Adrenal gland (tissue), 12 donors: ENCODE data around the gene IFITM5. TPM values are rescaled to one million over a fixed set of nuclear protein-coding genes. Genes with fewer than 3 reads are reported as not detected.

Experiments
- DNase-seq, 7 donors: peaks; one replicate each; pipeline ENCODE4 v3.0.0-alpha.2; 2019 to 2020
- H3K27ac ChIP-seq, 5 donors: fragments of 200-600 bp; sonication (generic) in 4 of 5; 1 replicate in 3 of 5; 2 replicates in 2 of 5; pipeline versions ENCODE4 v1.5.1 to v1.8.0; 2016 to 2020; ENCODE audit warnings: mild to moderate bottlenecking in 1 of 5
- H3K27me3 ChIP-seq: fragments of 200-600 bp; 2 replicates; pipeline ENCODE4 v1.8.0; 2021
- H3K36me3 ChIP-seq, 2 donors: fragments of 200-600 bp; replicated peaks in 1 of 2; 1 replicate in 1 of 2; 2 replicates in 1 of 2; pipeline versions ENCODE4 v1.5.1 to v1.8.0; 2018 to 2022
- H3K4me1 ChIP-seq, 2 donors: fragments of 200-600 bp; replicated peaks in 1 of 2; 1 replicate in 1 of 2; 2 replicates in 1 of 2; pipeline versions ENCODE4 v1.5.1 to v1.8.0; 2018 to 2021
- H3K4me3 ChIP-seq, 4 donors: fragments of 200-600 bp; sonication (generic) in 3 of 4; one replicate each; pipeline ENCODE4 v1.5.1; 2016 to 2018
- H3K9me3 ChIP-seq, 3 donors: fragments of 200-600 bp; sonication (generic) in 1 of 3; replicated peaks in 1 of 3; 1 replicate in 2 of 3; 2 replicates in 1 of 3; pipeline versions ENCODE4 v1.5.1 to v1.8.0; 2016 to 2021
- POLR2A ChIP-seq, 2 donors: fragments of 450-650 bp; IDR thresholded peaks; one replicate each; pipeline ENCODE4 v1.6.1; 2017; ENCODE audit warnings: antibody characterized with exemption in 2 of 2, mild to moderate bottlenecking in 2 of 2, moderate library complexity in 1 of 2
- WGBS, 4 donors: extraction: QIAGEN DNeasy Blood & Tissue Kit in 2 of 4; methylation state at CpG; one replicate each; pipeline versions ENCODE4 v1.1.5 to v1.1.7; 2013 to 2017; 5-methylcytosine and 5-hydroxymethylcytosine counted together
- intact Hi-C, 2 donors: fragments of 100-400 bp; cut with DNase I; formaldehyde crosslinking; loops; one replicate each; pipeline versions ENCODE4 v1.14.1 to v1.15.0; 2022 to 2023
- polyA plus RNA-seq, 3 donors: library from polyadenylated mRNA; stranded (reverse); fragments of 200-250 nt in 2 of 3; fragments of 350-450 nt in 1 of 3; fragmentation: Illumina TruSeq in 1 of 3; extraction: RNeasy Lipid Tissue Mini Kit (QIAGEN cat#74804) in 1 of 3; gene quantifications; one replicate each; pipeline ENCODE4 v1.2.3, GENCODE V29; 2013 to 2014
- total RNA-seq, 9 donors: library from RNA; depleted of rRNA in 4 of 9; stranded (reverse); fragments of >200 nt in 4 of 9; fragments of 120-200 nt in 1 of 9; fragmentation: NEBNext Ultra II Directional in 1 of 9; extraction: Animal tissue kit (Norgen Biotek cat#: 25700) in 1 of 9; gene quantifications; one replicate each; pipeline versions ENCODE4 v1.1.0 to v1.2.4, GENCODE V29; 2013 to 2023
- TF ChIP-seq, protein P1 (sequence below), 6 experiments: fragments of 450-650 bp in 4 of 6; fragments of 200-600 bp in 2 of 6; sonication (generic) in 1 of 6; IDR thresholded peaks; 1 replicate in 5 of 6; 2 replicates in 1 of 6; pipeline versions ENCODE4 v1.5.1 to v1.8.0; 2016 to 2021; ENCODE audit warnings: antibody characterized with exemption in 6 of 6, mild to moderate bottlenecking in 2 of 6, moderate library complexity in 1 of 6
- donor health status: healthy with polysubstance abuse.
- donor health status: Bipolar disorder and iron deficiency.
- donor health status: DM: yes; HTN: yes; CAD: no.
- donor health status: DM: no; HTN: no; CAD: no.
- donor health status: DM: no; HTN: no; CAD: no.
- donor health status: DM: yes; HTN: yes; CAD: no.

Gene IFITM5
- total and polyA plus RNA-seq, 12 donors = not detected

DNA sequence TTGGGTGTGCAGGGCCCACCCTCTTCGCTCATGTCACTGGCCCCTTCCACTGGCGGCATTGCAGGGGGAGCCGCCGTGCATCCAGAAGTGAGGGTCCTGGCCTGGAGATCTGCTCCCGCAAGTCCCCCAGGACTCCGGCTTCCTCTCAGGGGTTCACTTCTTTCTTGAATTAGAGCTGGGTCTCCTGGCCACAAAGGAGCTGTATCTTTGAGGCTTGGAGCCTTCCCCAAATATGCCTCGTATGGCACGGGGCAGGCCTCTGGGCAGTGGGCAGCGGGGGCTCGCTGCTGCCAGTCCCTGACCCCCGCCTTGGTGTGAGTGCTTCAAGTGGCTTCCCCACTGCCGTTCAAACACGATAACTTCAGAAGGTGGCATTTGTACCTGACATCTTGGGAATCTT is 28.7 kb upstream of the IFITM5 start:
- TF ChIP-seq, protein P1, sequence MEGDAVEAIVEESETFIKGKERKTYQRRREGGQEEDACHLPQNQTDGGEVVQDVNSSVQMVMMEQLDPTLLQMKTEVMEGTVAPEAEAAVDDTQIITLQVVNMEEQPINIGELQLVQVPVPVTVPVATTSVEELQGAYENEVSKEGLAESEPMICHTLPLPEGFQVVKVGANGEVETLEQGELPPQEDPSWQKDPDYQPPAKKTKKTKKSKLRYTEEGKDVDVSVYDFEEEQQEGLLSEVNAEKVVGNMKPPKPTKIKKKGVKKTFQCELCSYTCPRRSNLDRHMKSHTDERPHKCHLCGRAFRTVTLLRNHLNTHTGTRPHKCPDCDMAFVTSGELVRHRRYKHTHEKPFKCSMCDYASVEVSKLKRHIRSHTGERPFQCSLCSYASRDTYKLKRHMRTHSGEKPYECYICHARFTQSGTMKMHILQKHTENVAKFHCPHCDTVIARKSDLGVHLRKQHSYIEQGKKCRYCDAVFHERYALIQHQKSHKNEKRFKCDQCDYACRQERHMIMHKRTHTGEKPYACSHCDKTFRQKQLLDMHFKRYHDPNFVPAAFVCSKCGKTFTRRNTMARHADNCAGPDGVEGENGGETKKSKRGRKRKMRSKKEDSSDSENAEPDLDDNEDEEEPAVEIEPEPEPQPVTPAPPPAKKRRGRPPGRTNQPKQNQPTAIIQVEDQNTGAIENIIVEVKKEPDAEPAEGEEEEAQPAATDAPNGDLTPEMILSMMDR (IDR thresholded peaks at IDR 0.05) = no peak
- no peak for TF ChIP-seq POLR2A (IDR thresholded peaks at IDR 0.05)
- H3K4me1 ChIP-seq = peaks cover 14 to 26% of the 10 kb centered on the region in 2 donors
- H3K27ac ChIP-seq = no peak overlapping the region
- no peak for DNase-seq
- intact Hi-C loops = no loop called here
- WGBS, 4 donors = 92 to 96% (median 95%) methylated on average over 10 to 13 of the region's 13 CpGs
- no peak overlapping the region for H3K4me3 ChIP-seq
- H3K36me3 ChIP-seq = no peaks in the 10 kb centered on the region
- no peaks in the 10 kb centered on the region for H3K27me3 ChIP-seq
- no peaks in the 10 kb centered on the region for H3K9me3 ChIP-seq

DNA sequence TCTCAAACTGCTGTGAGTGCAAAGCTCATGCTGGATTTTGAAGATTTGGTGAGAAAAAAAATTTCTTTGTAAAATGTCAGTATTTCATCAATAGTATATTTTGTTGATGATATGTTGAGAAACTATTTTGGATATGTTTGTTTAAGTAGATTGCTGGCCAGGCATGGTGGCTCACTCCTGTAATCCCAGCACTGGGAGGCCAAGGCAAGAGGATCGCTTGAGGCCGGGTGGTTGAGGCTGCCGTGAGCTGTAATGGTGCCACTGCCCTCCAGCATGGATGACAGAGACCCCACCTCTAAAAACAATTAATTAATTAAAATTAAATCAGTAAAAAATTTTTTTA is 28.2 kb upstream of the IFITM5 start:
- H3K27ac ChIP-seq = peak overlapping the region; percentile 21 to 95 (median 84)
- intact Hi-C loops = no loop called here
- H3K4me1 ChIP-seq = peaks cover 14 to 26% of the 10 kb centered on the region in 2 donors
- WGBS, 4 donors = 88 to 98% (median 94%) methylated on average over 3 of the region's 3 CpGs
- peak overlapping the region in 1 of 4 donors; percentile 41 for H3K4me3 ChIP-seq
- H3K27me3 ChIP-seq = no peaks in the 10 kb centered on the region
- DNase-seq = no peak
- TF ChIP-seq, protein P1 (IDR thresholded peaks at IDR 0.05) = no peak
- no peak for TF ChIP-seq POLR2A (IDR thresholded peaks at IDR 0.05)
- H3K36me3 ChIP-seq = no peaks in the 10 kb centered on the region
- no peaks in the 10 kb centered on the region for H3K9me3 ChIP-seq

DNA sequence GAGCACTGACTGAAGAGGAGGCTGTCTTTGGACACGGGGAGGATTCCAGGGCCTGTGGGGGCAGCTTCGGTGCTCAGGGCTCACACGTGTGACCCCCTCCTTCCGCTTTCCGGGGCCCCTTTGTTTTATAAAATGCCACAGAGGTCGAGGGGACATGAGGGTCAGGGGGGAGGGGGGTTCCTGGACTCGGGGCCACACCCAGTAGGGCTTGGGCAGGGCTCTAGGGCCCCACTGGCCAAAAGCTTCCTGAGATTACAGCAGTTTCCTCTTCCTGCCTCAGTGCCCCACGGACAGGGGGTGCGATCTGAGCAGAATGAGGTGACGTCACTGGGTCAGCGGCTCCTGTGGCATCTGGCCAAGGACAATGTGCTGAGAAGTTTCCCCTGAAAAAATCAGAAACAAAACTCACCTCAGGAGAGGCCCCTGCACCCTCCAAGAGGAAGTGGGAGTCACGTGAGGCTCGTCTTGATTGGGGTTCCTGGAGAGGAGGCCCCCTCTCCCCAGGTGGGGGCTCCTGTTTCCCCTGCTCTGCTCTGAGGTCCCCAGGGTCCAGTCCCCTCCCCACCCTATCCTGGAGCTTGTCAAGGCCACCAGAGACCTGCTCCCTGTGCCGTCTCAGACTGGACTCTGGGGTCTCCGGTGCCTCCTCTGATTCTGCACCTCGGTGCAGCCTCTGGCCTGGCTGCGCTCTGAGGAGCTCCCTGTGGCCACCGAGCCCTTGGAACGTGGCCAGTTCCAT is 27.7 kb upstream of the IFITM5 start:
- Histone ChIP-seq H3K9me3 (no peaks in the 10 kb centered on the region), H3K4me3 (peak overlapping the region in 1 of 4 donors; percentile 41), H3K4me1 (peaks cover 14 to 26% of the 10 kb centered on the region in 2 donors), H3K36me3 (no peaks in the 10 kb centered on the region), H3K27me3 (no peaks in the 10 kb centered on the region), H3K27ac (peak overlapping the region; percentile 21 to 95 (median 84))
- WGBS, 4 donors = 6 to 13% (median 11%) methylated on average over 11 to 19 of the region's 19 CpGs
- DNase-seq = peak; percentile 81 to 95 (median 89)
- intact Hi-C loops = no loop called here
- TF ChIP-seq, protein P1 (IDR thresholded peaks at IDR 0.05) = no peak
- no peak for TF ChIP-seq POLR2A (IDR thresholded peaks at IDR 0.05)

DNA sequence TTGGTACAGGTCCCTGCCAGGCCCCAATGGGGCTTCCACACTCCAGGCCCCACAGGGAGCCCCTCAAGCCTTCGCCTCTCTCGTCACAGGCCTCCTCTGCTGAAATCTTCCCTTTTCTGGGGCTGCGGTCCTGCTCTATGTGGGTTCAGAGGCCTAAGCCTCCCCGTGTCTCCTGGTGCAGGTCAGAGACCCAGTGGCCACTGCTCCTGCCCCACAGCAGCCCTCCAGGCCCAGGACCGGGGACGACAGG is 27.2 kb upstream of the IFITM5 start:
- 62 to 82% (median 74%) methylated on average over 2 to 6 of the region's 6 CpGs for WGBS, 4 donors
- no peaks in the 10 kb centered on the region for H3K36me3 ChIP-seq
- H3K4me1 ChIP-seq = peaks cover 14 to 26% of the 10 kb centered on the region in 2 donors
- H3K27me3 ChIP-seq = no peaks in the 10 kb centered on the region
- peak overlapping the region in 4 of 5 donors; percentile 44 to 95 (median 87) for H3K27ac ChIP-seq
- peak overlapping the region in 1 of 4 donors; percentile 41 for H3K4me3 ChIP-seq
- intact Hi-C loops = no loop called here
- DNase-seq = no peak
- H3K9me3 ChIP-seq = no peaks in the 10 kb centered on the region
- TF ChIP-seq, protein P1 (IDR thresholded peaks at IDR 0.05) = no peak
- no peak for TF ChIP-seq POLR2A (IDR thresholded peaks at IDR 0.05)
